ENCODE results near the gene CKM. TPM values are rescaled to one million over a fixed set of nuclear protein-coding genes. Genes with fewer than 3 reads are reported as not detected.

Gene CKM
- total and polyA plus RNA-seq, 10 of the 15 experiments (the other 5 are each of a cell fraction or from before 2014, with no cell fraction given): 0.08 to 0.14 (median 0.13) TPM; not detected in 5

GRCh38 chr19:45354241-45354842 is 31.7 kb upstream of the CKM start:
- in situ Hi-C loops (cut with MboI): no loop called here
- H3K36me3 ChIP-seq (ENCODE audit: control insufficient read depth in 2 of 2, insufficient read depth in 2 of 2, low read length in 1 of 2): peaks cover 3 to 6% of the 10 kb centered on the region in 2 experiments
- no peak for DNase-seq (ENCODE audit: low read depth, low spot score)
- no peaks in the 10 kb centered on the region for H4K20me1 ChIP-seq (ENCODE audit: control insufficient read depth, insufficient read depth)
- intact Hi-C loops (cut with micrococcal nuclease; ENCODE audit: unreplicated experiment): no loop called here
- no TSS peak for BruUV-seq (replicated peaks)
- H3K27me3 ChIP-seq (replicated peaks in 1 of 2; ENCODE audit: control insufficient read depth in 2 of 2, insufficient read depth in 2 of 2, low read length in 1 of 2): no peaks in the 10 kb centered on the region
- POLR2A ChIA-PET: interaction anchor here (0.6 kb wide), 1 partner anchor 16 kb away, joined by 7 read pairs; the partner anchor contains the start of gene ERCC2
- no peaks in the 10 kb centered on the region for H3K9me3 ChIP-seq (replicated peaks; ENCODE audit: control insufficient read depth, insufficient read depth, low read length)
- no peak overlapping the region for H2AFZ ChIP-seq (ENCODE audit: control insufficient read depth, low read depth, low read length)
- SMC1A ChIA-PET (ENCODE audit: uncharacterized antibody, unreplicated experiment): no interaction called here
- no peak for ATAC-seq
- H3K4me3 ChIP-seq: no peak overlapping the region
- TF ChIP-seq SUZ12 (IDR thresholded peaks at IDR 0.05; ENCODE audit: unreplicated experiment): no peak
- no peak for TF ChIP-seq RB1 (IDR thresholded peaks at IDR 0.05; ENCODE audit: borderline replicate concordance)
- no peak for TF ChIP-seq MTA2 (IDR thresholded peaks at IDR 0.05; ENCODE audit: low read depth)
- TF ChIP-seq JUNB (IDR thresholded peaks at IDR 0.05): no peak
- no peak for TF ChIP-seq BMI1 (IDR thresholded peaks at IDR 0.05; ENCODE audit: borderline replicate concordance)
- TF ChIP-seq MEF2A (IDR thresholded peaks at IDR 0.05; ENCODE audit: insufficient read depth, low read depth, low read length): no peak
- H3K9ac ChIP-seq (ENCODE audit: control insufficient read depth, insufficient read depth, low read length): no peak overlapping the region
- no peak overlapping the region for H3K4me2 ChIP-seq (ENCODE audit: control insufficient read depth, insufficient read depth)
- no peak for FAIRE-seq
- no peak overlapping the region for H3K27ac ChIP-seq (ENCODE audit: control insufficient read depth, insufficient read depth)
- CTCF ChIA-PET: interaction anchor here (0.9 kb wide), 1 partner anchor 16 kb away, joined by 3 read pairs; no protein-coding TSS in a partner anchor
- H3K79me2 ChIP-seq (ENCODE audit: control insufficient read depth, insufficient read depth, low read length): no peaks in the 10 kb centered on the region
- 90% methylated on average over 11 of the region's 11 CpGs for WGBS (ENCODE audit: insufficient coverage, insufficient replicate concordance, low lambda C conversion rate, missing lambda C conversion rate)
- RAD21 ChIA-PET (ENCODE audit: unreplicated experiment): no interaction called here
- no peaks in the 10 kb centered on the region for H3K4me1 ChIP-seq (ENCODE audit: control insufficient read depth, insufficient read depth, low read length)
